ENCODE data around the gene TOB1.

TOB1 gene

DNA sequence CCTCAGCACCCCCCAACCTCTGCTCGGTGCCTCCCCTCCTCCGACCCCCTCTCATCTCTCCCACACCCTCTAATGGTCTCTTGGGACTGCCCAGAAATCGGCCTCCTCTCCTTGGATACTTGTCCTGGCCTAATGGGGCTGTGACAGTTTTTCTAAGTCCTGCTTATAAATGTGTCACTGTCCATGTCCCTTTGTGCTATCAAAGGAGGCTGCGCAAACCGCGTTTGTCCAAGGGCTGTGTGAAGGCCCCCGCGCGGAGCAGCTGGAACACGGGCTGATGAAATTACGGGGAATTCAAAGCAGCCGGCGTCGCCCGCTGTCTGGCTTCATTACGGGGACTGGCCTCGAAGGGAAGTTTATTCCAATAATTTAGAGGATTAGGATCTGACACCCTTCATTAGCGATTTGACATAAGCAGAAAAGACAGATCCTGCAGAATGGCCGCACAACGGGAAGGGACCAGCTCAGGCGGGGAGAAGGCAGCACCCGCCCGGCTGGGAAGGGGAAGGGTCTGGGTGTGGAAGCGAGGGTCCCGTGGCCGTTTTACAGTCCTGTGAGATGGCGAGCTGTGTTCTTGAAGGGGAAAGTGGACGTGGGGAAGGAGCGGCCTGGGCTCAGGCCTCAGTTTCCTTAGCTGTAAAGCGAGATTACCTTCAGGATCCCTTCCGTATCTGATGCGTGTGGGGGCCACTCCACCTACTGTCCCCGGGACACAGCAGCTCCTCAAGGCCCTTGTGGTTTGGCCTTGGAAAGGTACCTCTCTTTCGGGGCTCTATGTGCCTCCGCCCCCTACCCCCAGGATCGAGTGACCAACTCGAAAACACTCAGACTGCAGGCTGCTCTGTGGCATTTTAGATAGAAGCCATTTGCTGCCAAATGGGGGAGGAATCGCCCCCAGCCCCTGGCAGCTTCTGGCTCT, 32.4 kb downstream of the TOB1 start:
- Histone ChIP-seq H3K9ac (ENCODE audit: low read length) (no peak overlapping the region), H3K27me3 (ENCODE audit: low read length) (no peaks in the 10 kb centered on the region), H3K79me2 (ENCODE audit: insufficient read depth, low read length) (no peaks in the 10 kb centered on the region), H3K36me3 (ENCODE audit: low read length) (no peaks in the 10 kb centered on the region), H4K20me1 (ENCODE audit: low read depth, low read length) (no peaks in the 10 kb centered on the region), H3K9me3 (ENCODE audit: insufficient read depth, low read length) (no peaks in the 10 kb centered on the region), H3K27ac (ENCODE audit: low read depth, low read length) (no peak overlapping the region), H3K4me3 (ENCODE audit: insufficient read depth, low read length, poor library complexity, severe bottlenecking) (no peak overlapping the region), H3F3A (ENCODE audit: insufficient read depth) (no peaks in the 10 kb centered on the region), H3K9me2 (replicated peaks; ENCODE audit: insufficient read depth, low read length) (no peaks in the 10 kb centered on the region), H2AFZ (ENCODE audit: low read depth, low read length, severe bottlenecking) (no peak overlapping the region), H3K4me2 (ENCODE audit: low read depth, low read length, poor library complexity, severe bottlenecking) (no peak overlapping the region)
- TF ChIP-seq CTCF (IDR thresholded peaks at IDR 0.05; ENCODE audit: insufficient read depth, low read length, poor library complexity, severe bottlenecking) (no peak), EZH2phosphoT487 (conservative IDR thresholded peaks at IDR 0.05; ENCODE audit: low read length) (no peak)

GRCh38 chr17:50832864-50833381, 33.2 kb downstream of the TOB1 start:
- H3K27ac ChIP-seq (ENCODE audit: low read depth, low read length), result no peak overlapping the region
- H4K20me1 ChIP-seq (ENCODE audit: low read depth, low read length), result no peaks in the 10 kb centered on the region
- no peaks in the 10 kb centered on the region for H3K36me3 ChIP-seq (ENCODE audit: low read length)
- H3K4me3 ChIP-seq (ENCODE audit: insufficient read depth, low read length, poor library complexity, severe bottlenecking), result no peak overlapping the region
- no peak overlapping the region for H2AFZ ChIP-seq (ENCODE audit: low read depth, low read length, severe bottlenecking)
- H3K27me3 ChIP-seq (ENCODE audit: low read length), result no peaks in the 10 kb centered on the region
- no peaks in the 10 kb centered on the region for H3F3A ChIP-seq (ENCODE audit: insufficient read depth)
- H3K4me2 ChIP-seq (ENCODE audit: low read depth, low read length, poor library complexity, severe bottlenecking), result no peak overlapping the region
- H3K9ac ChIP-seq (ENCODE audit: low read length), result no peak overlapping the region
- H3K9me2 ChIP-seq (replicated peaks; ENCODE audit: insufficient read depth, low read length), result no peaks in the 10 kb centered on the region
- H3K9me3 ChIP-seq (ENCODE audit: insufficient read depth, low read length), result no peaks in the 10 kb centered on the region
- TF ChIP-seq CTCF (IDR thresholded peaks at IDR 0.05; ENCODE audit: insufficient read depth, low read length, poor library complexity, severe bottlenecking) (no peak), EZH2phosphoT487 (conservative IDR thresholded peaks at IDR 0.05; ENCODE audit: low read length) (no peak)
- H3K79me2 ChIP-seq (ENCODE audit: insufficient read depth, low read length), result no peaks in the 10 kb centered on the region

DNA sequence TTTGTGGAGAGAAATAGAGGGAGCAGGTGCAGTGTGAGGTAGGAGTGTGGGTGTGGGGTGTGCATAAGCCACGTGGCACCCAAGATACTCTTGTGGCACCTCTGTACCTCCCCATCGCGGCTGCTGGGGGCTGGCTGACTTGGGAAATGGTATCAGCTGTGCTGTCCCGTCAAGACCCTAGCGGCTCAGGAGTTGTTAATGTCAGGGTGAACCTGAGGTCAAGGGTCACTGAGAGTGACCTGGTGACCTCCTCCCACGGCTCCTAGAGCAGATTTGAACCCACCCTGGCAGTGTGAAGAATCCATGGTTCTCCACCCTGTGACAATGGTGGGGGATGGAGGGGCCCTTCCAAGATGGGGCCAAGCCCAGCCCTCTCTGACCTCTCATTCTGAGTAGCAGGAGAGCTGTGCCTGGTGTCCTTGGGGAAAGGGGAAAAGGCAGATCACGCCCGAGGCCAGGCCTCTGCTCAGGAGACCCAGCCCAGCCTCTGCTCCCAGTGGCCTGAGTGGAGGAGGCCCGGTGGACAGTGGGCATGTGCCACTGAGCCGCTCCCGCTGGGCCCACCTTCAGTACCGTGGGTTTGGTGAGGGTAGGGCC, 33.8 kb downstream of the TOB1 start:
- TF ChIP-seq EZH2phosphoT487 (conservative IDR thresholded peaks at IDR 0.05; ENCODE audit: low read length) (no peak), CTCF (IDR thresholded peaks at IDR 0.05; ENCODE audit: insufficient read depth, low read length, poor library complexity, severe bottlenecking) (no peak)
- no peaks in the 10 kb centered on the region for H3K27me3 ChIP-seq (ENCODE audit: low read length)
- H3K9ac ChIP-seq (ENCODE audit: low read length), result no peak overlapping the region
- H3K36me3 ChIP-seq (ENCODE audit: low read length), result no peaks in the 10 kb centered on the region
- H3K79me2 ChIP-seq (ENCODE audit: insufficient read depth, low read length), result no peaks in the 10 kb centered on the region
- no peak overlapping the region for H2AFZ ChIP-seq (ENCODE audit: low read depth, low read length, severe bottlenecking)
- no peaks in the 10 kb centered on the region for H3K9me2 ChIP-seq (replicated peaks; ENCODE audit: insufficient read depth, low read length)
- no peak overlapping the region for H3K4me3 ChIP-seq (ENCODE audit: insufficient read depth, low read length, poor library complexity, severe bottlenecking)
- no peak overlapping the region for H3K4me2 ChIP-seq (ENCODE audit: low read depth, low read length, poor library complexity, severe bottlenecking)
- H3K9me3 ChIP-seq (ENCODE audit: insufficient read depth, low read length), result no peaks in the 10 kb centered on the region
- no peaks in the 10 kb centered on the region for H3F3A ChIP-seq (ENCODE audit: insufficient read depth)
- H4K20me1 ChIP-seq (ENCODE audit: low read depth, low read length), result no peaks in the 10 kb centered on the region
- H3K27ac ChIP-seq (ENCODE audit: low read depth, low read length), result no peak overlapping the region

Measured in SU-DHL-6 (cell line).